ENCODE data around the gene PIP5KL1.

Gene PIP5KL1

GRCh38 chr9:127898433-127899127 lies 32.0 kb downstream of the PIP5KL1 start:
- Histone ChIP-seq H3K27me3 (ENCODE audit: insufficient read depth, low read length, poor library complexity, severe bottlenecking) (no peaks in the 10 kb centered on the region), H3K4me3 (ENCODE audit: low read length, poor library complexity, severe bottlenecking) (peak overlapping the region; percentile 91), H3K9me3 (ENCODE audit: insufficient read depth, low read depth, low read length) (no peaks in the 10 kb centered on the region; the same call in 1 of the 2 replicates), H4K20me1 (ENCODE audit: insufficient read depth, low read length, poor library complexity, severe bottlenecking) (peaks cover 14% of the 10 kb centered on the region), H3K79me2 (ENCODE audit: insufficient read depth, low read length) (peaks cover 10% of the 10 kb centered on the region; the same call in 1 of the 2 replicates), H3K9ac (ENCODE audit: low read depth, low read length, poor library complexity, severe bottlenecking) (peak overlapping the region; percentile 81), H3K4me2 (ENCODE audit: low read depth, low read length, poor library complexity, severe bottlenecking) (peak overlapping the region; percentile 77), H2AFZ (ENCODE audit: low read length) (peak overlapping the region; percentile 80), H3F3A (ENCODE audit: low read depth) (no peaks in the 10 kb centered on the region; the same call in 1 of the 2 replicates), H3K9me2 (replicated peaks; ENCODE audit: low read depth, low read length) (no peaks in the 10 kb centered on the region), H3K36me3 (ENCODE audit: insufficient read depth, low read length) (peaks cover 25% of the 10 kb centered on the region; the same call in 1 of the 2 replicates), H3K4me1 (ENCODE audit: insufficient read depth, low read length, poor library complexity, severe bottlenecking) (peaks cover 24% of the 10 kb centered on the region)
- no peak for TF ChIP-seq EZH2phosphoT487 (IDR thresholded peaks at IDR 0.05; ENCODE audit: borderline replicate concordance)
- TF ChIP-seq, protein P1, sequence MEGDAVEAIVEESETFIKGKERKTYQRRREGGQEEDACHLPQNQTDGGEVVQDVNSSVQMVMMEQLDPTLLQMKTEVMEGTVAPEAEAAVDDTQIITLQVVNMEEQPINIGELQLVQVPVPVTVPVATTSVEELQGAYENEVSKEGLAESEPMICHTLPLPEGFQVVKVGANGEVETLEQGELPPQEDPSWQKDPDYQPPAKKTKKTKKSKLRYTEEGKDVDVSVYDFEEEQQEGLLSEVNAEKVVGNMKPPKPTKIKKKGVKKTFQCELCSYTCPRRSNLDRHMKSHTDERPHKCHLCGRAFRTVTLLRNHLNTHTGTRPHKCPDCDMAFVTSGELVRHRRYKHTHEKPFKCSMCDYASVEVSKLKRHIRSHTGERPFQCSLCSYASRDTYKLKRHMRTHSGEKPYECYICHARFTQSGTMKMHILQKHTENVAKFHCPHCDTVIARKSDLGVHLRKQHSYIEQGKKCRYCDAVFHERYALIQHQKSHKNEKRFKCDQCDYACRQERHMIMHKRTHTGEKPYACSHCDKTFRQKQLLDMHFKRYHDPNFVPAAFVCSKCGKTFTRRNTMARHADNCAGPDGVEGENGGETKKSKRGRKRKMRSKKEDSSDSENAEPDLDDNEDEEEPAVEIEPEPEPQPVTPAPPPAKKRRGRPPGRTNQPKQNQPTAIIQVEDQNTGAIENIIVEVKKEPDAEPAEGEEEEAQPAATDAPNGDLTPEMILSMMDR (conservative IDR thresholded peaks at IDR 0.05; ENCODE audit: low read length), result no peak

DNA sequence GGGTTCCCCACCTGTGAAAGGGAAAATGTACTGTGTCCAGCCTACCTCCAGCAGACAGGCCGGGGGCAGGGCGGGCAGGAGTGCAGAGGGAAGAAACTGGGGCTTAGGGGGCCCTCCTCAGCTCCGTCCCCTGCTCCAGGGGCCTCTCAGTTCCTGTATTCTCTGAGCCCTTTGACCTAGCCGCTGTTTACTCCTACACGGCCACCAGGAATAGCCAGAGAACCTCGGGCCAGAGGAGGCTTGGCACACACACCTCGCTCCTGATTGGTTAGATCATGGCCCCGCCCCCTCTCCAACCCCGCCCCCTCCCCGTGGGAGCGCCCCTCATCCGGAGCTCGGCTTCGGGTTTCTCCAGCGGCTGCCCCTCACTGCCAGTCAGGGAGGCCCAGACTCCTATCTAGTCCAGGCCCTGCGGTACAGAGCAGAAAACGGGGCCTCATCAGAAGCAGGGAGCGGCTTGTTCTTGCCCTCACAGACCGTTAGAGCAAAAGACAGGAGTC lies 33.3 kb downstream of the PIP5KL1 start:
- Histone ChIP-seq H3K4me1 (ENCODE audit: insufficient read depth, low read length, poor library complexity, severe bottlenecking) (peaks cover 19% of the 10 kb centered on the region), H3K4me3 (ENCODE audit: low read length, poor library complexity, severe bottlenecking) (peak overlapping the region; percentile 56), H3K9me2 (replicated peaks; ENCODE audit: low read depth, low read length) (no peaks in the 10 kb centered on the region), H2AFZ (ENCODE audit: low read length) (no peak overlapping the region), H3K9me3 (ENCODE audit: insufficient read depth, low read depth, low read length) (peaks cover 6% of the 10 kb centered on the region; the same call in 1 of the 2 replicates), H3K79me2 (ENCODE audit: insufficient read depth, low read length) (peaks cover 10% of the 10 kb centered on the region; the same call in 1 of the 2 replicates), H3F3A (ENCODE audit: low read depth) (no peaks in the 10 kb centered on the region), H3K27me3 (ENCODE audit: insufficient read depth, low read length, poor library complexity, severe bottlenecking) (no peaks in the 10 kb centered on the region), H3K36me3 (ENCODE audit: insufficient read depth, low read length) (peaks cover 35% of the 10 kb centered on the region; the same call in 1 of the 2 replicates), H3K9ac (ENCODE audit: low read depth, low read length, poor library complexity, severe bottlenecking) (no peak overlapping the region), H4K20me1 (ENCODE audit: insufficient read depth, low read length, poor library complexity, severe bottlenecking) (peaks cover 14% of the 10 kb centered on the region), H3K4me2 (ENCODE audit: low read depth, low read length, poor library complexity, severe bottlenecking) (peak overlapping the region; percentile 77)
- no peak for TF ChIP-seq EZH2phosphoT487 (IDR thresholded peaks at IDR 0.05; ENCODE audit: borderline replicate concordance)
- TF ChIP-seq, protein P1 (conservative IDR thresholded peaks at IDR 0.05; ENCODE audit: low read length), result no peak

DNA sequence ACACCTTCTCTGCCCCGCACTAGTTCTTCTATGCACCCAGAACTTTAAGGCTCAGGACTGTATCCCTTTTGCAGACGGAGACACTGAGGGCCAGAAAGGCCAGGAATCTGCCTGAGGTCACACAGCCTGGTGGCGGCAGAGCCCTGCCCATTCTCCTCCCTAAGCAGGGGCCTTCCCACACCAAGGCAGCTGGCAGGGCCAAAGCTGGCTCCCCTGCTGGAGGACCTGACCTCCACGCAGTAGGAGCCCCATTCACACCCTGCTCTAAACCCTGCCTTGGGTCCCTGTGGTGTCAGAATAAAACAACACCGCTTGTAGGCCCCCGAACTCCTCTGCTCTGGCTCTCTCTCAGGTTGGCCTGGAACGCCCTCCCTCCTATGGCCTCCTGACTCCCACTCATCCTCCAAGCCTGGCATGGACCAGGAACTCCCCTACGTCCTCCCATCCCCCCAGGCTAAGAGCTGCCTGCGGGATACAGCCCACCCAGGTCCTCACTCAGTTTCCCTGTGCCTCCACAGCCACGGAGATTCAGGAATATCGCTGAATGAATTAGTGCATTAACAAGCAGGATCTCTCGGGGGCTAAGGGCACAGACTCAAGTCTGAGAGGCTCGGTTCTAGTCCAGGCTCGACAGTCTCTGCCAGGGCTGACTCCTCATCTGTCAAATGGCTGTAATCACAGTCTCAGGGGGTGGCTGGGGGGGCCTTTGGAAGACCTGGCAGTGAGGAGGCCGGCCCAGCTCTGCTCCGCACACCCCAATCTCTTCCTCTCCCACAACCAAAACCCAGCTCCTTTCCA lies 34.0 kb downstream of the PIP5KL1 start:
- Histone ChIP-seq H2AFZ (ENCODE audit: low read length) (no peak overlapping the region), H3K9me3 (ENCODE audit: insufficient read depth, low read depth, low read length) (peaks cover 6% of the 10 kb centered on the region; the same call in 1 of the 2 replicates), H3K4me3 (ENCODE audit: low read length, poor library complexity, severe bottlenecking) (peak overlapping the region; percentile 56), H3K9ac (ENCODE audit: low read depth, low read length, poor library complexity, severe bottlenecking) (no peak overlapping the region), H3K4me1 (ENCODE audit: insufficient read depth, low read length, poor library complexity, severe bottlenecking) (peaks cover 19% of the 10 kb centered on the region), H3K79me2 (ENCODE audit: insufficient read depth, low read length) (peaks cover 10% of the 10 kb centered on the region; the same call in 1 of the 2 replicates), H4K20me1 (ENCODE audit: insufficient read depth, low read length, poor library complexity, severe bottlenecking) (peaks cover 14% of the 10 kb centered on the region), H3K36me3 (ENCODE audit: insufficient read depth, low read length) (peaks cover 35% of the 10 kb centered on the region; the same call in 1 of the 2 replicates), H3K9me2 (replicated peaks; ENCODE audit: low read depth, low read length) (no peaks in the 10 kb centered on the region), H3K4me2 (ENCODE audit: low read depth, low read length, poor library complexity, severe bottlenecking) (peak overlapping the region; percentile 77), H3K27me3 (ENCODE audit: insufficient read depth, low read length, poor library complexity, severe bottlenecking) (no peaks in the 10 kb centered on the region), H3F3A (ENCODE audit: low read depth) (no peaks in the 10 kb centered on the region)
- TF ChIP-seq, protein P1 (conservative IDR thresholded peaks at IDR 0.05; ENCODE audit: low read length), result no peak
- no peak for TF ChIP-seq EZH2phosphoT487 (IDR thresholded peaks at IDR 0.05; ENCODE audit: borderline replicate concordance)
